K562 (cell line): ENCODE data around the gene ZNF468. TPM values are rescaled to one million over a fixed set of nuclear protein-coding genes. Genes with fewer than 3 reads are reported as not detected.

ENCODE experiments used
- ARID1B ChIP-seq: fragments of 450-650 bp; IDR thresholded peaks from 2 replicates; pipeline ENCODE4 v1.6.1; 2016; ENCODE audit warnings: antibody characterized with exemption, mild to moderate bottlenecking, inconsistent platforms
- CC2D1A ChIP-seq: fragments of 450-650 bp; IDR thresholded peaks from 2 replicates; pipeline ENCODE4 v1.6.1; 2017; ENCODE audit warnings: mild to moderate bottlenecking
- ELK1 ChIP-seq: sonication (generic); formaldehyde crosslinking; IDR thresholded peaks from 2 replicates; pipeline ENCODE4 v1.8.1; 2022; ENCODE audit warnings: missing genetic modification reagents
- EP300 ChIP-seq: IDR thresholded peaks from 2 replicates; pipeline ENCODE4 v1.6.1; 2012; ENCODE audit warnings: low read length, improper control_type of control experiment
- EP400 ChIP-seq: fragments of 450-650 bp; IDR thresholded peaks from 2 replicates; pipeline ENCODE4 v1.6.1; 2017; ENCODE audit warnings: antibody characterized with exemption, mild to moderate bottlenecking, moderate library complexity
- RBBP5 ChIP-seq: fragments of 200-600 bp; sonication (generic); IDR thresholded peaks from 2 replicates; pipeline ENCODE4 v1.6.1; 2012; ENCODE audit warnings: borderline replicate concordance, mild to moderate bottlenecking, low read length, control low read depth, inconsistent platforms; ENCODE audit not compliant: insufficient read depth, poor library complexity, severe bottlenecking
- SMAD1 ChIP-seq: fragments of 150-350 bp; IDR thresholded peaks from 2 replicates; pipeline ENCODE4 v1.6.1; 2014; ENCODE audit warnings: low read length, low read depth; ENCODE audit not compliant: partially characterized antibody
- ZBED1 ChIP-seq: IDR thresholded peaks from 2 replicates; pipeline ENCODE4 v1.6.1; 2014
- ZBTB11 ChIP-seq, 3 experiments: fragments of 200-800 bp in 1 of 3; fragments of 250-450 bp in 1 of 3; fragments of 450-650 bp in 1 of 3; sonication (Bioruptor Pico) in 1 of 3; sonication (Bioruptor generic) in 1 of 3; formaldehyde crosslinking in 1 of 3; IDR thresholded peaks; 2 replicates each; pipeline versions ENCODE4 v1.6.1 to v1.8.0; 2016 to 2022; ENCODE audit warnings: mild to moderate bottlenecking in 2 of 3, missing genetic modification characterization in 2 of 3, missing compliant biosample characterization in 1 of 3, moderate library complexity in 1 of 3
- ZNF165 ChIP-seq: fragments of 250-450 bp; sonication (Bioruptor Pico); IDR thresholded peaks from 2 replicates; pipeline ENCODE4 v1.4.0; 2020; ENCODE audit warnings: borderline replicate concordance
- ZNF41 ChIP-seq: fragments of 250-450 bp; sonication (Bioruptor Pico); conservative IDR thresholded peaks from 2 replicates; pipeline ENCODE4 v1.4.0; 2020; ENCODE audit warnings: mild to moderate bottlenecking
- ZNF445 ChIP-seq: fragments of 250-450 bp; sonication (Bioruptor Pico); IDR thresholded peaks from 2 replicates; pipeline ENCODE4 v1.4.0; 2020; ENCODE audit warnings: low read depth, mild to moderate bottlenecking, moderate library complexity
- ZNF766 ChIP-seq: fragments of 200-800 bp; sonication (Bioruptor generic); conservative IDR thresholded peaks from 2 replicates; pipeline ENCODE4 v1.6.1; 2016; ENCODE audit warnings: missing genetic modification characterization, missing compliant biosample characterization
- polyA plus RNA-seq, 8 experiments: library from polyadenylated mRNA; depleted of rRNA in 4 of 8; stranded (reverse) in 5 of 8; unstranded in 3 of 8; fragments of >200 nt; fragmentation: Nextera tagmentation in 2 of 8; fragmentation: Illumina TruSeq in 1 of 8; extraction: Ambion mirVana in 2 of 8; extraction: Trizol in 1 of 8; gene quantifications; 2 replicates each; pipeline versions ENCODE4 v1.2.1 to v1.2.3, GENCODE V29; 2011 to 2014; ENCODE audit warnings: inconsistent platforms in 1 of 8, missing spikeins in 1 of 8
- total RNA-seq, 7 experiments: library from RNA; depleted of rRNA in 6 of 7; stranded (reverse); fragments of >200 nt in 6 of 7; fragmentation: Illumina TruSeq in 2 of 7; extraction: Trizol in 2 of 7; gene quantifications; 2 replicates each; pipeline versions ENCODE4 v1.2.1 to v1.2.3, GENCODE V29; 2011 to 2021; ENCODE audit warnings: low replicate concordance in 1 of 7
- TF ChIP-seq, protein P1 (sequence below), 2 experiments: fragments of 450-650 bp in 1 of 2; sonication (generic) in 1 of 2; formaldehyde crosslinking; conservative IDR thresholded peaks; 2 replicates each; pipeline versions ENCODE4 v1.4.0 to v1.8.1; 2020 to 2022; ENCODE audit warnings: mild to moderate bottlenecking in 1 of 2, missing genetic modification reagents in 1 of 2

Gene ZNF468
- total and polyA plus RNA-seq, 9 of the 15 experiments (the other 6 are each of a cell fraction or from before 2014, with no cell fraction given): 15.9 to 36.2 (median 23.2) TPM

DNA sequence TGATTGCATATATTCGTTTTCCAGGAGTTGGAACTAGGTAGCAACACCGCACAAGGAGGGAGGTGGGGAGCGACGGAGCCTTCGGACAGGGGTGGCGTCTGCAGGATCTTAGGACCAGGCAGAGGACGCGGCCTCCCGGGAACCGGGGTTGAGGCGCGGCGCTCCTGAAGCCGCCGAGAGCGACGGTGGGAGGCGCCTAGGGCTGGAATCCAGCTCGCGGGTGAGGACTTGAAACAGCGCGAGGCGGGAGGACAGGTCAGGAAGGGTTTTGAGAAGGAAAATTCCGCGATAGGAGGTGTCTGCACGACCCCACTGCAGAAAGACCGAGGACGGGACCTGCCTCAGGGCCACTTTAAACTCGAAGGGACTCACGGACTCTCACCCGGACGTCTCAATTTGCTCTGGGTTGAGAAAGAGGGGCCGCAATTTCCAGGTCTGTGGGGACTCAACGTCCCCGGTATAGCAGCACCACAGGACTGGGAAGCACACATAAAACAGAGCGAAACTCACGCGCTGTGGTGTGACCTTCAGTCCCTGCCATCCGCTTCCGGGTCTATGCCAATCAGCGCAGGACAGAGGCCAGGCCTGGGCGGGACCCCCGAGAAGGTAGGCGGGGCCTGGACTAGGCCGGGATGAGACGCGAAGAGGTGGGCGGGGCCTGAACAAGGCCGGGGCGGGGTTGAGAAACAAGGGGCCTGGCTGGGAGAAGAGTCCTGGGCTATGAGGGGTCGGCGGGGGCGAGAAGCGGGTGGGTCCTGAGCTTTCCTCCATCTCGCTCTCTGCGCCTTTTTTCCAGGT, 39.9 kb upstream of the ZNF468 start, which contains the start of gene ZNF320 (continued):
- TF ChIP-seq RBBP5: peak; percentile 86
- no peak for TF ChIP-seq ZNF766 (CRISPR knock-in tag)
- TF ChIP-seq, protein P1, sequence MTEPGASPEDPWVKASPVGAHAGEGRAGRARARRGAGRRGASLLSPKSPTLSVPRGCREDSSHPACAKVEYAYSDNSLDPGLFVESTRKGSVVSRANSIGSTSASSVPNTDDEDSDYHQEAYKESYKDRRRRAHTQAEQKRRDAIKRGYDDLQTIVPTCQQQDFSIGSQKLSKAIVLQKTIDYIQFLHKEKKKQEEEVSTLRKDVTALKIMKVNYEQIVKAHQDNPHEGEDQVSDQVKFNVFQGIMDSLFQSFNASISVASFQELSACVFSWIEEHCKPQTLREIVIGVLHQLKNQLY (CRISPR knock-in tag; conservative IDR thresholded peaks at IDR 0.05): no peak
- no peak for TF ChIP-seq SMAD1
- no peak for TF ChIP-seq ZNF41 (CRISPR knock-in tag)
- 0 out of 6 replicates have a peak, but pooled peaks of 1 of the 3 experiments have one; percentile 29 for TF ChIP-seq ZBTB11 (CRISPR knock-in tag; IDR thresholded peaks at IDR 0.05)
- no peak for TF ChIP-seq ZNF165
- TF ChIP-seq ZBED1: no peak
- TF ChIP-seq ARID1B: 0 out of 2 replicates have a peak, but pooled peaks have one; percentile 7
- no peak for TF ChIP-seq ZNF445
- TF ChIP-seq ELK1: no peak
- no peak for TF ChIP-seq CC2D1A
- no peak; the same call in 1 of the 2 replicates for TF ChIP-seq EP300
- peak; percentile 89 for TF ChIP-seq EP400
